ENCODE data around the gene CTSV. TPM values are rescaled to one million over a fixed set of nuclear protein-coding genes. Genes with fewer than 3 reads are reported as not detected.
"Not testable (repeated sequence)": the region's sequence is repeated elsewhere in the genome, so short reads cannot be mapped to it uniquely, and the experiment has no call there.

Gene CTSV
- total RNA-seq, 2 experiments from 2014 or later, result 0.46 to 0.79 TPM

DNA sequence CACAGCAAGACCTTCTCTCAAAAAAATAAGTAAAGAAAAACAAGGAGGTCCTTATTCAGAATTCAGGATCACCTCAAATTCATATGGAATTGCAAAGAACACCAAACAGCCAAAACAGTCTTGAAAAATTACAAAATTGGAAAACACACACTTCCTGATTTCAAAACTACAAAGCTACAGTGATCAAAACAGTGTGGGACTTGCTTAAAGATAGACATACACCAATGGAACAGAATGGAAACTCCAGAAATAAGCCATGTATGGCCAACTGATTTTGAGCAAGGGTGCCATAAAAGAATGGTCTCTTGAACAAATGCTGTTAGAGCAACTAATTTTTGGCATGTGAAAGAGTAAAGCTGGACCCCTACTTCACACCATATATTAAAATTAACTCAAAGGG, 36.7 kb downstream of the CTSV start:
- H3K27me3 Mint-ChIP-seq; H3K9me3 Mint-ChIP-seq; H3K4me3 Mint-ChIP-seq; POLR2A ChIA-PET; CTCF ChIA-PET; H3K27ac Mint-ChIP-seq; DNase-seq; H3K36me3 Mint-ChIP-seq (ENCODE audit: low read depth): not testable (repeated sequence)
- H3K4me1 Mint-ChIP-seq, result peaks cover 10% of the 10 kb centered on the region

DNA sequence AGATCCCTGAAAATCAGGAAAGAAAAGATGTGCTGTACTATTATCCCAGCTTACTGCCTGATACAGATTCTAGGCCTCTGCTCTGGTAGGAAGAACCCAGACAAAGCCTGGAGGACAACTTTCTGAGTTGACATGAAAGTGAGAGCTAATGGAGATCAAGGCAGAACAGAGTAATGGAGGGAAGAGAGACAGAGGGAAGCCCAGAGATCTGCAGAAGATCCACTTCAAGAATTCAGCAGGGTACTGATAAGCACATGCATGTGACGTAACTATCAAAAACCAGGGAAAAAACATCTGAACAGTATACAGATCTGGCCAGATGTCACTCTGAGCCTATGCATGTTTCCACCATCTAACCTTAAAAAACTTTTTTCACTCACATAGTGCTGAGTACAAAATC, 37.6 kb downstream of the CTSV start:
- POLR2A ChIA-PET; H3K4me3 Mint-ChIP-seq; CTCF ChIA-PET; H3K9me3 Mint-ChIP-seq; H3K36me3 Mint-ChIP-seq (ENCODE audit: low read depth); H3K27me3 Mint-ChIP-seq; DNase-seq; H3K27ac Mint-ChIP-seq: not testable (repeated sequence)
- peaks cover 12% of the 10 kb centered on the region for H3K4me1 Mint-ChIP-seq

DNA sequence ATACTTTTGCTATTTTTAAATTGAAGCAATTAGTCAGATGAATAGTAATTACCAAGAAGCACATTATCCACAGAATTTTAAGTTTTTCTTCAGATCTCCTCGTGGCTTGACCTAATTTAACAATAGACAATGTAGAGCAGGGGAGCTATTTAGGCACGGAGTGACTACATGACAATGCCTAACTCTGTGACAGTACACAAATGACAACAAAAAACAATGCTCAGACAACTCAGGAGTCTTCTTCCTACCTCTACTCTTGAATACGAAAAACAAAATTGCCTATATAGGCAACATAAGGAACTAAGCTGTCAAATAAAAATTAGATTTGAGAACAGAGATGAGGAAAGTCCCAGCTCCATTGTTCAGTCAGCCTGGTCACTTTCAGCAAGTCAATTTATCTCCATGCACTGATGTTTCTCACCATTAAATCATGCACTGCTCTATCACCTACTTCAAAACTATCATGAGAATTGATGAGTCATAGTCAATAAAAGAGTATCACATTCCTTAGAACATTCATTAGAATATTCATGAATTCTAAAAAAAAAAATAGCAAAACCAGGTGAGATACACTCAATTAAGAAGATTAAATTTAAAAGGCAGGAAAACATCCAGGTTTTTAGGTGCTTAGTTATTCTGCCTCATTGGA, 38.7 kb downstream of the CTSV start:
- H3K27ac Mint-ChIP-seq; H3K4me3 Mint-ChIP-seq; CTCF ChIA-PET; POLR2A ChIA-PET; H3K9me3 Mint-ChIP-seq; DNase-seq; H3K36me3 Mint-ChIP-seq (ENCODE audit: low read depth); H3K27me3 Mint-ChIP-seq: not testable (repeated sequence)
- H3K4me1 Mint-ChIP-seq, result peaks cover 11% of the 10 kb centered on the region

- H3K27ac Mint-ChIP-seq, POLR2A ChIA-PET: not testable (repeated sequence)
- peaks cover 11% of the 10 kb centered on the region for H3K4me1 Mint-ChIP-seq
Observed at GRCh38 chr9:96999733-97000132, 39.2 kb downstream of the CTSV start.

GRCh38 chr9:96997009-96997701, 41.8 kb downstream of the CTSV start:
- H3K4me3 Mint-ChIP-seq; H3K9me3 Mint-ChIP-seq; DNase-seq; H3K27ac Mint-ChIP-seq; CTCF ChIA-PET; H3K27me3 Mint-ChIP-seq; POLR2A ChIA-PET; H3K36me3 Mint-ChIP-seq (ENCODE audit: low read depth): not testable (repeated sequence)
- peaks cover 11% of the 10 kb centered on the region for H3K4me1 Mint-ChIP-seq

More at GRCh38 chr9:96999733-97000132, 39.2 kb downstream of the CTSV start:
- DNase-seq; H3K36me3 Mint-ChIP-seq (ENCODE audit: low read depth); CTCF ChIA-PET; H3K27me3 Mint-ChIP-seq; H3K9me3 Mint-ChIP-seq; H3K4me3 Mint-ChIP-seq: not testable (repeated sequence)

GRCh38 chr9:96994531-96995016, 44.4 kb downstream of the CTSV start:
- DNase-seq; H3K9me3 Mint-ChIP-seq; POLR2A ChIA-PET; H3K36me3 Mint-ChIP-seq (ENCODE audit: low read depth); H3K27me3 Mint-ChIP-seq; H3K27ac Mint-ChIP-seq; H3K4me3 Mint-ChIP-seq; CTCF ChIA-PET: not testable (repeated sequence)
- H3K4me1 Mint-ChIP-seq, result peaks cover 13% of the 10 kb centered on the region

GRCh38 chr9:96992303-96992702, 46.6 kb downstream of the CTSV start:
- CTCF ChIA-PET; POLR2A ChIA-PET; H3K4me3 Mint-ChIP-seq; H3K9me3 Mint-ChIP-seq; H3K27me3 Mint-ChIP-seq; DNase-seq; H3K36me3 Mint-ChIP-seq (ENCODE audit: low read depth); H3K27ac Mint-ChIP-seq: not testable (repeated sequence)
- peaks cover 16% of the 10 kb centered on the region for H3K4me1 Mint-ChIP-seq

- CTCF ChIA-PET; H3K27ac Mint-ChIP-seq; DNase-seq; H3K36me3 Mint-ChIP-seq (ENCODE audit: low read depth); H3K27me3 Mint-ChIP-seq; H3K4me3 Mint-ChIP-seq; H3K9me3 Mint-ChIP-seq; POLR2A ChIA-PET: not testable (repeated sequence)
- peaks cover 15% of the 10 kb centered on the region for H3K4me1 Mint-ChIP-seq
Observed at GRCh38 chr9:96989747-96990318, 49.1 kb downstream of the CTSV start.

DNA sequence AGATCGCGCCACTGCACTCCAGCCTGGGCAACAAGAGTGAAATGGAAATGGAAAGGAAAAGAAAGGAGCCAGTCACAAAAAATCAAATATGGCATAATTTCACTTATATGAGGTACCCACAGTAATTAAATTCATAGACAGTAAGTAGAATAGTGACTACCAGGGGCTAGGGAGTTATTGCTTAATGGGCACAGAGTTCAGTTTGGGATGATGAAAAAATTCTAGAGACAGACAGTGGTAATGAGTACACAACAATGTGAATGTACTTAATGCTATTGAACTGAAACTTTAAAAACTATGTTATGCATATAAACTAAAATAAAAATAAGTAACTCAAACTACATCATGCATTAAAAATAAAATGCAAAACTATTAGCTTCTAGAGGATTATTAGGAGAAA, 54.1 kb downstream of the CTSV start:
- H3K27ac Mint-ChIP-seq; H3K4me3 Mint-ChIP-seq; POLR2A ChIA-PET; H3K4me1 Mint-ChIP-seq; H3K27me3 Mint-ChIP-seq; DNase-seq; H3K36me3 Mint-ChIP-seq (ENCODE audit: low read depth); CTCF ChIA-PET; H3K9me3 Mint-ChIP-seq: not testable (repeated sequence)

DNA sequence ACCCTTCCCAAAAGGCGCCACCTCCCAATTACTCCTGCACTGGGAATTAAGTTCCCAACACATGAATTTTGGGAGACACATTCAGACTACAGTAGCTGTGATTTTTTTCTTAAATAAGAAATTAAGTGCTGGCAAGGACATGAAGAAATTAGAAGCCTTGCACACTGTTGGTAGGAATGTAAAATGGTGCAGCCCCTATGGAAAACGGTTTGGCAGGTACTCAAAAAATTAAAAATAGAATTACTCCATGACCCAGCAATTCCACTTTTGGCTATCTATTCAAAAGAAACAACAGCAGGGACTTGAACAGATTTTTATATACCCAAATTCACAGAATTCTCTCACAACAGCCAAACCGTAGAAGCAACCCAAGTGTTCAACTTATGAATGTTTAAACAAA, 54.8 kb downstream of the CTSV start:
- H3K27me3 Mint-ChIP-seq; H3K4me1 Mint-ChIP-seq; CTCF ChIA-PET; H3K36me3 Mint-ChIP-seq (ENCODE audit: low read depth); H3K4me3 Mint-ChIP-seq; DNase-seq; H3K9me3 Mint-ChIP-seq; H3K27ac Mint-ChIP-seq; POLR2A ChIA-PET: not testable (repeated sequence)

DNA sequence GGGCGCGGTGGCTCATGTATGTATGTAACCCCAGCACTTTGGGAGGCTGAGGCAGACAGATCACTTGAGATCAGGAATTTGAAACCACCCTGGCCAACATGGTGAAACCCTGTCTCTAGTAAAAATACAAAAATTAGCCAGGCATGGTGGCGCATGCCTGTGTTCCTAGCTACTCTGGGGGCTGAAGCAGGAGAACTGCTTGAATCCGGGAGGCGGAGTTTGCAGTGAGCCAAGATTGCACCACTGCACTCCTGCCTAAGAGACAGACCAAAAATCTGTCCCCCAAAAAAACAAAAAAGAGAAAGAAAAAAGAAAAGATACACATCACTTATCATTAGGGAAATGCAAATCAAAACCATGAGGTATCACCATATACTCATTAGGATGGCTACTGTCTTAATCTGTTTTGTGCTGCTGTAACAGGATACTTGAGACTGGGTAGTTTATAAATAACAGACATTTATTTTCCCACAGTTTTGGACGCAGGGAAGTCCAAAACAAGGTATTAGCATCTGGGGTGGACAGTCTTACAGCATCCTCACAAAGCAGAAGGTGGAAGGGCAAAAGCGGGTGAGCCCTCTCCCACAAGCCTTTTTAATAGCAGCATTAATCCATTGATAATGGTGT, 55.3 kb downstream of the CTSV start:
- H3K9me3 Mint-ChIP-seq; H3K27ac Mint-ChIP-seq; H3K36me3 Mint-ChIP-seq (ENCODE audit: low read depth); DNase-seq; H3K27me3 Mint-ChIP-seq; POLR2A ChIA-PET; CTCF ChIA-PET; H3K4me1 Mint-ChIP-seq; H3K4me3 Mint-ChIP-seq: not testable (repeated sequence)
